ENCODE results near the gene CTDSPL. TPM values are rescaled to one million over a fixed set of nuclear protein-coding genes. Genes with fewer than 3 reads are reported as not detected.

Gene CTDSPL
- total and polyA plus RNA-seq, 5 experiments from 2014 or later = 0.26 to 0.99 (median 0.45) TPM

- Mint-ChIP-seq H3K27ac (no peak overlapping the region), H3K36me3 (no peaks in the 10 kb centered on the region), H3K4me3 (no peak overlapping the region), H3K27me3 (peaks cover 0 to 11% (median 0%) of the 10 kb centered on the region in 5 donors), H3K9me3 (no peaks in the 10 kb centered on the region), H3K4me1 (no peaks in the 10 kb centered on the region)
- DNase-seq = no peak
- POLR2A ChIA-PET = no interaction called here
- no peak for ATAC-seq
Observed at GRCh38 chr3:37885814-37886213, 24.1 kb downstream of the CTDSPL start.

DNA sequence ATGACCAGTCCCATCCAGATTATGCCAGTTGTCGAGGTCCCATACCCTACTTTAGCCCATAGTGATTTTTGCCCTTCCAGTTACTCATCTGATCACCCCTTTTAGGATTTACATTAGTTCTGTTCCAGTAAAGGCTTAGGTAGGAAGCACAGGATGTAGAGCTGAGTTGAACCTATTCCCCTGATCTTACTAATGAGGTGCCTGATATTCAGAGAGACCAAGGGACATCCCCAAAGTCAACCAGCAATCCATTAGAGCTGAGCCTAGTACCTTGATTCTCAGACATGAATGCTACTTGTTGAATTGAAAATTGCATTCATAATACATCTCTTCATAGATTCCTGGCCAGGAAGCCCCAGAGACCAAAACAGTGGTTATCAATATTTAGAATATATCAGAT lies 24.7 kb downstream of the CTDSPL start:
- Mint-ChIP-seq H3K27ac (no peak overlapping the region), H3K36me3 (no peaks in the 10 kb centered on the region), H3K27me3 (peaks cover 0 to 11% (median 0%) of the 10 kb centered on the region in 5 donors), H3K4me1 (no peaks in the 10 kb centered on the region), H3K9me3 (no peaks in the 10 kb centered on the region), H3K4me3 (no peak overlapping the region)
- DNase-seq = no peak
- POLR2A ChIA-PET = no interaction called here
- no peak for ATAC-seq

- ATAC-seq = no peak
- DNase-seq = no peak
- no peaks in the 10 kb centered on the region for H3K4me1 Mint-ChIP-seq
- no peak overlapping the region for H3K27ac Mint-ChIP-seq
- peaks cover 0 to 11% (median 0%) of the 10 kb centered on the region in 5 donors for H3K27me3 Mint-ChIP-seq
- H3K36me3 Mint-ChIP-seq = no peaks in the 10 kb centered on the region
- H3K4me3 Mint-ChIP-seq = no peak overlapping the region
- no peaks in the 10 kb centered on the region for H3K9me3 Mint-ChIP-seq
- POLR2A ChIA-PET = no interaction called here
Observed at GRCh38 chr3:37887062-37887461, 25.4 kb downstream of the CTDSPL start.

- Mint-ChIP-seq H3K27ac (no peak overlapping the region), H3K4me3 (no peak overlapping the region), H3K4me1 (peaks cover 0 to 2% (median 0%) of the 10 kb centered on the region in 4 donors), H3K27me3 (peaks cover 0 to 11% (median 0%) of the 10 kb centered on the region in 5 donors), H3K36me3 (no peaks in the 10 kb centered on the region), H3K9me3 (no peaks in the 10 kb centered on the region)
- ATAC-seq (no peak), DNase-seq (no peak)
- POLR2A ChIA-PET = no interaction called here
Observed at GRCh38 chr3:37887824-37888223, 26.1 kb downstream of the CTDSPL start.

GRCh38 chr3:37888421-37888820 lies 26.7 kb downstream of the CTDSPL start:
- DNase-seq = no peak
- Mint-ChIP-seq H3K36me3 (no peaks in the 10 kb centered on the region), H3K27me3 (peaks cover 0 to 11% (median 0%) of the 10 kb centered on the region in 5 donors), H3K4me1 (peaks cover 0 to 2% (median 0%) of the 10 kb centered on the region in 4 donors), H3K4me3 (no peak overlapping the region), H3K27ac (no peak overlapping the region), H3K9me3 (no peaks in the 10 kb centered on the region)
- POLR2A ChIA-PET = no interaction called here
- ATAC-seq = no peak

DNA sequence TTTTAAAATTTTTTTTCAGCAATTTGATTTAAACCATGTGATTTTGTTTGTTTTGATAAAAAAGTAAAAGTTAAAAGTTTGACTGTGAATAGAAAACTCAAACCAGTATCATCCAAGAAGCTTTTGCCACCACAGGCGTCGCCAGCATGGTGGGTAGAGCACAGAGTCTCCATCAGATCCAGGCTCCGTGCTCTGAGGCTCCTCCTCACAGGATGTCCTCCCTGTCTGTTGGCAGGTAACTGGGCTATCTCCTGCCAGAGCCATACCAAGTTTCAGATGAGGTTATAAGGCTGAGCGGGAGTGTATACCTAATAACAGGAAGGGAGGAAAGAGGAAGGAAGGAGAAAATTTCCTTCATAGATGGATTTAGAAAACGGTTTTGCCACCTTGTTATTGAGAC lies 28.8 kb downstream of the CTDSPL start:
- DNase-seq = no peak
- Mint-ChIP-seq H3K4me1 (peaks cover 0 to 2% (median 0%) of the 10 kb centered on the region in 4 donors), H3K4me3 (no peak overlapping the region), H3K27me3 (peaks cover 0 to 2% (median 0%) of the 10 kb centered on the region in 5 donors), H3K36me3 (no peaks in the 10 kb centered on the region), H3K9me3 (no peaks in the 10 kb centered on the region), H3K27ac (no peak overlapping the region)
- no peak for ATAC-seq
- POLR2A ChIA-PET = no interaction called here

- H3K4me1 Mint-ChIP-seq = peaks cover 0 to 2% (median 0%) of the 10 kb centered on the region in 4 donors
- H3K27me3 Mint-ChIP-seq = peaks cover 0 to 5% (median 2%) of the 10 kb centered on the region in 5 donors
- POLR2A ChIA-PET = no interaction called here
- no peak for ATAC-seq
- no peaks in the 10 kb centered on the region for H3K9me3 Mint-ChIP-seq
- H3K4me3 Mint-ChIP-seq = no peak overlapping the region
- no peak overlapping the region for H3K27ac Mint-ChIP-seq
- no peak for DNase-seq
- H3K36me3 Mint-ChIP-seq = no peaks in the 10 kb centered on the region
Observed at GRCh38 chr3:37891227-37891626, 29.5 kb downstream of the CTDSPL start.

DNA sequence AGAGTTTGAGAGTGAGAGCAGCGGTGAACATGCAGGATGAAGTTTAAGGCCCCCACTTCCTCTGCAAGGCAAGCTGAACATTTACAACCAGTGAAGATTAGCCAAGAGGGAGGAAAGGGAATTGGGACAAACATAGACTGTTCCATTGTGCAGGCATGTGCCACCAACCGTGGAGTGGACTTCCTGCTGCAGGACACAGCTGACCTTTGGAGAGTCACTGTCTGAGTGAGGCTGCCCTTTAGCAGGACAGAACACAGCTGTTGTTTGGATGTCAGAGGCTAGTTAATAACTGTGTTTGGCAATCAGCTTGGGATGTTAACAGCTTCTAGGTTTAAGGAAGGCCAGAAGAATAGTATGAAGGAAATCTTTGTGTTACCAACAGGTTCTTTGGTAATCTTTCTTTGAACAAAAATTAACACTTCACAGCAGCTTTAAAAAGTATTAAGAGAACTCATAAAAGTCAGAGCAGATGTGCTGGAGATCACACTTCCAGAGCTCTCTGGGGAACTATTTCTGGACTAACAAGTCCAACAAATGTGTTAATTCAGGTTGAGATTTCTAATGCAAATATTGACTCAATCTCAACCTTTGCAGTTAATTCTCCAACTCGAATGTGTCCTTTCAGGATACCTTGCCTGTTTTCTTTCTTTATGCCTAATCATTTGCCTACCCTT lies 31.4 kb downstream of the CTDSPL start:
- Mint-ChIP-seq H3K9me3 (no peaks in the 10 kb centered on the region), H3K4me1 (peaks cover 0 to 2% (median 0%) of the 10 kb centered on the region in 4 donors), H3K27me3 (peaks cover 0 to 6% (median 3%) of the 10 kb centered on the region in 5 donors), H3K36me3 (no peaks in the 10 kb centered on the region), H3K27ac (no peak overlapping the region), H3K4me3 (no peak overlapping the region)
- DNase-seq = no peak
- POLR2A ChIA-PET = interaction anchor here (0.6 kb wide), 1 partner anchor 832 kb away, joined by 3 read pairs; no protein-coding TSS in a partner anchor
- ATAC-seq = no peak

DNA sequence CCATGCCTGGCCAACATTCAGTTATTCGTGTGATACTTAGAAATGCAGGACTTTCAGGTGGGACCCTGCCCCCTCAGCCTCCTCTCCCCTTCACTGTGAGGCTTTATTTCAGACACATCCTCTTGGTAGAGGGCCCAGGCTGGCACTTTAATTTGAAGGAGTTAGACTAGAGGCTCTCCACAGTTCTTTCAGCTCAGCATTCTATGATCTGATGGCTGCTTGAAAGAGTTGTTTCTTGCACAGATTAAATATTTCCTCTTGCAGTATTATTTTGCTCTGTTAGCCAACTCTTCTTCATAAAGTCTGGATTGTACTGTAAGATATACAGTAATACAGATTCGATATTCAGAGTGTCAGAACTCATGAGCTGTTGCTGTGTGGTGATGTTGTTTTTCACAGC lies 35.1 kb downstream of the CTDSPL start:
- Mint-ChIP-seq H3K27me3 (peaks cover 0 to 6% (median 4%) of the 10 kb centered on the region in 5 donors), H3K36me3 (no peaks in the 10 kb centered on the region), H3K4me3 (no peak overlapping the region), H3K27ac (no peak overlapping the region), H3K4me1 (peaks cover 0 to 2% (median 0%) of the 10 kb centered on the region in 4 donors), H3K9me3 (no peaks in the 10 kb centered on the region)
- POLR2A ChIA-PET = no interaction called here
- no peak for DNase-seq
- no peak for ATAC-seq

DNA sequence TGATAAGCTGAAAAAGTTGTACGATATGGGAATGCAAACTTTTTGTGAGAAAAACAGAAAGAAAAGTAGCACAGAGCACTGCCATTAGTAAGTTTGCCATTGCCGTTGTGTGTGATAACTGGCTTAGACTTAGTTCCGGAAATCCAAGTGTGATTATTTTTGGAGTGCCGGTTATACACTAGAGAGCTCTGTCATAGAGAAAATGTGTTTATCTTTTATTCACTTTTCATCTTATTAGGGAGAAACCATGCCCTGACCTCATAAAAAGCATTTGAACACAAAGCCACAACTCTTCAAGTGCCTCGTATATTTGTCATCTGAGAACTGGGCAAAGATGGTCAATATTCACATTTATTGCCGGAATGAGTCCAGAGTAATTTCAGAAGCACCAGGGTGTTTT lies 36.1 kb downstream of the CTDSPL start:
- Mint-ChIP-seq H3K36me3 (no peaks in the 10 kb centered on the region), H3K27ac (no peak overlapping the region), H3K4me1 (peaks cover 0 to 3% (median under 1%) of the 10 kb centered on the region in 4 donors), H3K27me3 (peaks cover 0 to 6% (median 4%) of the 10 kb centered on the region in 5 donors), H3K9me3 (no peaks in the 10 kb centered on the region), H3K4me3 (no peak overlapping the region)
- no peak for ATAC-seq
- no peak for DNase-seq
- POLR2A ChIA-PET = no interaction called here

GRCh38 chr3:37898424-37898823 lies 36.7 kb downstream of the CTDSPL start:
- H3K9me3 Mint-ChIP-seq = no peaks in the 10 kb centered on the region
- ATAC-seq (no peak), DNase-seq (no peak)
- peaks cover 0 to 6% (median 3%) of the 10 kb centered on the region in 4 donors for H3K4me1 Mint-ChIP-seq
- no peaks in the 10 kb centered on the region for H3K36me3 Mint-ChIP-seq
- POLR2A ChIA-PET = no interaction called here
- H3K4me3 Mint-ChIP-seq = no peak overlapping the region
- H3K27ac Mint-ChIP-seq = no peak overlapping the region
- peaks cover 0 to 6% (median 4%) of the 10 kb centered on the region in 5 donors for H3K27me3 Mint-ChIP-seq

GRCh38 chr3:37899101-37899707 lies 37.5 kb downstream of the CTDSPL start:
- peak overlapping the region in 2 of 10 donors; percentile 7 to 9 for H3K27ac Mint-ChIP-seq

DNA sequence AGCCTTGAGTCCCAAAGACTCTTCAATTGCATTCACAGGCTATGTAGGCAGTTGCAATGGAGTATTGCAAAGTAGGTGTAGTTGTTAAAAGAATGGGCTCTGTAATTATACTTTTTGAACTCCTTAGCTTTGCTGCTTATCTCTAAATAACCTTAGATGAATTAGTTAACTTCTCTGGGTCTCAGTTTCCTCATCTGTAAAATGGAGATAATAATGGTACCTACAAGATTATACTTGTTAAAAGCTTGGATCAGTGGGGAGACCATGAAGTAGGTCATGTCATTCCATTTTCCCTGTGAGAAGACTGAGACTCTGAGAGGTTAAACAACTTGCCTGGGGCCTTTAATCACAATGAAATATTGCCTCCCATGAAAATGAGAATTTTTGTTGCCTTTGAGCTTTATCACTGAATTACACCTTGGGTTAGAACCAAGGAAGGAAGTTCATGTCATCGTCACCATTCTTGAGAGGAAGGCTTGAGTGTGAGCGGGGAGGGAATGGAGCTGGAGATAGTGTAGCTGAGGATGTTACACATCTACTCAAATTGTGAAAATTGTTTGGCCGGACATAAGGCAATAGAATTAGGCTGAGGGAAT lies 38.1 kb downstream of the CTDSPL start:
- DNase-seq = no peak
- ATAC-seq = no peak
- Mint-ChIP-seq H3K9me3 (no peaks in the 10 kb centered on the region), H3K36me3 (no peaks in the 10 kb centered on the region), H3K27me3 (peaks cover 0 to 6% (median 5%) of the 10 kb centered on the region in 5 donors), H3K27ac (no peak overlapping the region), H3K4me1 (peaks cover 0 to 10% (median 6%) of the 10 kb centered on the region in 4 donors), H3K4me3 (no peak overlapping the region)
- POLR2A ChIA-PET = no interaction called here

More at GRCh38 chr3:37899101-37899707, 37.5 kb downstream of the CTDSPL start:
- Mint-ChIP-seq H3K4me1 (peaks cover 0 to 6% (median 3%) of the 10 kb centered on the region in 4 donors), H3K27me3 (peaks cover 0 to 6% (median 4%) of the 10 kb centered on the region in 5 donors), H3K4me3 (no peak overlapping the region), H3K36me3 (no peaks in the 10 kb centered on the region), H3K9me3 (no peaks in the 10 kb centered on the region)
- DNase-seq (no peak), ATAC-seq (no peak)
- POLR2A ChIA-PET = no interaction called here

Data from naive thymus-derived CD8-positive, alpha-beta T cell (primary cell).